Myocyte (in vitro differentiated cells): ENCODE data around the gene ABCA2. TPM values are rescaled to one million over a fixed set of nuclear protein-coding genes. Genes with fewer than 3 reads are reported as not detected.

ENCODE experiments used
- DNase-seq: peaks from one replicate; pipeline ENCODE4 v3.0.0-alpha.2; 2012; ENCODE audit warnings: low read depth
- total RNA-seq: library from RNA; depleted of rRNA; stranded (reverse); fragments of >200 nt; gene quantifications from 2 replicates; pipeline ENCODE4 v1.2.3, GENCODE V29; 2014

ABCA2 gene
- total RNA-seq, 1 donor from 2014 or later, result 21.1 TPM

DNA sequence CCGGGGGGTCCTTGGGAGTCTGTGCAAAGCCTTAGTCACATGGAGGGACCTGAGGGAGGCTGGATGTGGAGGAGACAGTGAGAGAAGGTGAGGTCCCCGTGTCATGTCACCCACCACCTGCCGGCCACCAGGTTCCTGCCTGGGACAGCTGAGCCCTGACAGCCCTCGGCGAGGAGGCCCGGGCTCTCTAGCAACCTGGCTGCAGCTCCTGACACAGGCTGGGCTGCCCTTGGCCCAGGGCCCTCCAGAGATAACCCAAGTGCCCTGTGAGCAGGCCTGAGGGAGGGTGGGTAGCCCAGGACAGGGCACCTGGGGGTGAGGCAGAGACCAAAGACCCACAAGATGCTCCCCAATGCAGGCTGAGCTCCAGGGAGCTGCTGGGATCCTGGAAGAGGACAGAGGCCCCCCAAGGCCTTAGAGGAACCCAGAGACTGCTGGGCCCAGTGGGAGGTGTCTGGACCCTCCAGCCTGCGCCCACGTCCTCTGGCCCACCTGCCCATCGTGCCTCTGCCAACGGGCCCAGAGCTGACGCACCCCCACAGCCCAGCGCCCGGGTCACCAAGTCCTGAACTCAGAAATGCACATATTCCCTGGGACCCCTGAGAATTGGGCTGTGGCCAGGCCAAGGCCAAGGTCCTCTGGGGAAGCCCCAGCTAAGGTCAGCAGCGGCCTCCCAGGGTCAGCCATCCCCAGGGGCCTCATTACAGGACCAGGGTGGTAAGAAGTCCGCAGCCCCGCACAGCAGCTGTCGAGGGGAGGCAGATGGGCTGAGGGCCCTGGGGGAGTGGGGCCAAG lies 59.5 kb downstream of the ABCA2 start:
- DNase-seq, result no peak

DNA sequence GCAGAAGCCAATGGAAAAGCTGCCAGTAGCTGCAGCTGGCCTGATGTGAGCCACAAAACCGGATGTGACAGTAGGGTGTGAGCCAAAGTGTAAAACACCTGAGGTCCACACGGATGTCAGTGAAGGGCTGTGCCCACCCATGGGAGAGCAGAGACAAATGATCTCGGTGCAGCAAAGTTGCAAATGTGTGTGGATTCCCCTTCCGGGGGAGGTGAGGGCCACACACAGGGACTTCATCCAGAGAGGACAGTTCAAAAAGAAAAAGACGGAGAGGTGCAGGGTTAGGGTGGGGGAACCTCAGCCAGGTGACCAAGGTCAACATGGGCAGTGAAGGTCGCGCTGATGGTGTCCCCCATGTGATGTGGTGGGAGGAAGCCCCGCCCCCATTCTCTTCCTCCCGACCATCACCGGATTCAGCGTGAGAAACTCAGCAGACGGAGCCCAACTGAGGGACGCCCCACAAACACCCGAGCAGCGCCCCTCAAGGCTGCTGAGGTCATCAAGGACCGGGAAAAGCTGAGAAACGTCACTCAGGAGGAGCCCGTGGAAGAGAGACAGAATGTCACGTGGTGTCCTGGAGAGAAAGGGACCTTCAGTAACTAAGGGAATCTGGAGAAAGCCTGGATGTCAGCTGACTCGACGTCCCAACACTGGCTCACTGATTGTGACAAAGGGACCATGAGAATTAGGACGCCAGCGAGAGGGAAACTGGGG lies 62.1 kb downstream of the ABCA2 start:
- DNase-seq, result no peak

DNA sequence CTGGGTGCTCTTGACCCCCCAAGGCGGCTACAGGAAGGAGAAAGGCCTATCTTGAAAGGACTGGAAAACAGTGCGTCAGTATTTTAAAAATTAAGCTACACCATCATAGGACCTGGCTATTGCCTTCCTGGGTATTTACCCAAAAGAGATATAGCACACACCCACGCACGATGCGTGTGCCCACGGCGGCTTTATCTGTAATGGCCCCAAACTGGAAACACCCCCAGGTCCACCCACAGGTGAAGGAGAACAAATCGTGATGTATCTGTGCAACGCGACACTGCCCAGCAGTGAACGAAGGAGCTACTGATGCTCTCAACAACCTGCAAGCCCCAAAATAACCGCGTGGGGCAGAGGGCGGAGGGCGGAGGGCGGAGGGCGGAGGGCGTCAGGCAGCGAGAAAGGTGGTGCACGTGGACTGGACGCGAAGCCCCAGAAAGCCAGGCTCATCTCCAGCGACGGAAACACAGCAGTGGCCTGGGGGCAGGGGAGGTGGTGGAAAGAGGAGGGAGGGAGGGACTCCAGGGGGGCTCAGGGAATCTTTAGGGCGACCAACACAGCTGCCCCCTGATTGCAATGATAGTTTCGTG lies 63.1 kb downstream of the ABCA2 start:
- DNase-seq, result no peak

DNA sequence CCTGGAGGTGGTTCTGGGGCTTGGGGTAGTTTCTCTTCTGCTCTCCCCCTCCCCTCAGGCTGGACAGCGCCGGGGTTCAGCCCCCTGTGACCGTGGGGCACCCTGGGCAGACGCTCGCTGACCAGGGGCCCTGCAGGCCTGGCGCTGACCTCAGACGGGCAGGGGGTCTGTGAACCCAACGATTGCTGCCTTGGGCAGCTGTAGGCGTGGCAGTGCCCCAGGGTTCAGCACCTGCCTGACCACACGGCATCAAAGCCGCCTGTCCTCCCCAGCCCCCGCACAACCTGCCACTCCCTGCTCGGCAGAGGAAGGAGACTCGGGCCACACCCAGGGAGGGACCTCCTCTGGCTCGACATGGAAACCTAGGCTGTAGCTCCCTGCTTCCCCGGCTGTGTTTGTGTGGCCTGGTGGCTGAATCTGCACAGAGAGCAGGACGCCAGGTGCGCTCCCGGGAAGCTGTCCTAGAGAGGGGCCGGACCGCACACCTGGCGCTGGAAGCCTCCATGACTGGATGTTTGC lies 63.8 kb downstream of the ABCA2 start:
- no peak for DNase-seq

DNA sequence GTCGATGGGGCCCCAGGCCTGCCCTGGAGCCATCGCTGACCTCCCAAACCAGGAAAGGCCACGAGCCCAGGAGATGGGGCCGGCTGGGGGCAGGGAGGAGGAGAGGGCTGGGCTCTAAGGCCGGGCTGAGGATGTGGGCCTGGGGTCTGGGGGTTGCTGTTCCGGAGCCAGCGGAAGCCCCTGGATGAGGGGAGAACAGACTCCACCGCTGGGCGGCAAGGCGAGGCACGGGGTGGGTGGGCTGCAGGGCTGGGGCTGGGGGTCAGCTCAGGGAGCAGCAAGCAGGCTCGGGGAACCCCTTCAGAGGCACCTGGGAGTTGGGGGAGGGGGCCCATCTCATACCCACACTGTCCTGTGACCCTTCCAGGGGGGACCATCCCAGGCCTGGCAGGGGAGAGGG lies 64.3 kb downstream of the ABCA2 start:
- DNase-seq, result no peak

DNA sequence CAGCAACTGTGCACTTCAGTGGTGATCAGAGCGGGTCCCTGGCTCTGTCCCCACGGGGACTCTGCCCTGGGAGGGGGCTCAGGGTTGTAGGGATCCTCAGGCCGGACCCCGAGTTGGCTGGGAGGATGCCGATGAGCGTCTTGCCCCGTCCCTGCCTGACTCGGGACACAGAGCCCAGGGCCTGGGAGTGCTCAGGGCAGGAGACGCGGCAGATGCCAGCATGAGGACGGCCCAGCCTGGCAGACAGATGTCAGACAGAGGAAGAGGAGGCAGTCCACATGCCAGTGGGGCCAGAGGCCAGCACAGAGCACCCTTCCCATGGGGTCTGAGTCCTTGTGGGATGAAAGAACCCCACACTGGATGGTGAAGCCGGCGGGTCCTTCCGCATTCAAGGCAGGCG lies 64.7 kb downstream of the ABCA2 start:
- DNase-seq, result no peak

DNA sequence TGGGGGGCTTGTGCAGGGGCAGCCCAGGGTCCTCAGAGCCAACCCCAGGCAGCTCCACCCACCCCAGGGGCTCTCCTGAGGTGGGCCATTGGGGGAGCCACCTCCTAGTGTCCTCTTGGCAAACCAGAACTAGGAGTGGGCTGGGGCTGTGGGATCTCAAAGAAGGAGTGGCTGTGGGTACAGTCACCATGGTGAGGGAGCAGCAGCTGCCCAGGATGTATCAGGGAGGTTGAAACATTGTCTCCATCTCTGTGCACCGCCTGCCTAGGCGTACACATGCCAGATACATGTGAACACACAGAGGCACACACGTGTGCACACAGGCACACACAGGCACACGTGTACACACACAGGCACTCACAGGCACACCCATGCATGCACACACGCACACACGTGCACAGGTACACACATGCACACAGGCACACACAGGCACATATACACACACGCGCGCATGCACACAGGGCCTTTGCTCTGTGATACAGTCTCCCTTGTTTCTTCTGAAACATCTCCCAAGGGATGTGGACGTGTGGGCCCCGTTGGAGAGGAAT lies 65.3 kb downstream of the ABCA2 start:
- DNase-seq, result peak; percentile 59

DNA sequence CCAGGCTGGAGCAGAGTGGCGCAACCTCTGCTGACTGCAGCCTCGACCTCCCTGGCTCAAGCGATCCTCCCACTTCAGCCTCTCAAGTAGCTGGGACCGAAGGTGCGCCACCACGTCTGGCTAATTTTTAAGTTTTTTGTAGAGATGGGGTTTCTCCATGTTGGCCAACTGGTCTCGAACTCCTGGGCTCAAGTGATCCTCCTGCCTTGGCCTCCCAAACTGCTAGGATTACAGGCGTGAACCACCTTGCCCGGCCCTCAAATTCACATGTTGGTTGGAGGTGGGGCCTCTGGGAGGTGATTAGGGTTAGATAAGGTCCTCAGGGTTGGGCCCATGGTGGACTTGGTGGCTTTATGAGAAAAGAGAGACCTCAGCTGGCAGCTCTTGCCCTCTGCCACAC lies 65.9 kb downstream of the ABCA2 start:
- no peak for DNase-seq

DNA sequence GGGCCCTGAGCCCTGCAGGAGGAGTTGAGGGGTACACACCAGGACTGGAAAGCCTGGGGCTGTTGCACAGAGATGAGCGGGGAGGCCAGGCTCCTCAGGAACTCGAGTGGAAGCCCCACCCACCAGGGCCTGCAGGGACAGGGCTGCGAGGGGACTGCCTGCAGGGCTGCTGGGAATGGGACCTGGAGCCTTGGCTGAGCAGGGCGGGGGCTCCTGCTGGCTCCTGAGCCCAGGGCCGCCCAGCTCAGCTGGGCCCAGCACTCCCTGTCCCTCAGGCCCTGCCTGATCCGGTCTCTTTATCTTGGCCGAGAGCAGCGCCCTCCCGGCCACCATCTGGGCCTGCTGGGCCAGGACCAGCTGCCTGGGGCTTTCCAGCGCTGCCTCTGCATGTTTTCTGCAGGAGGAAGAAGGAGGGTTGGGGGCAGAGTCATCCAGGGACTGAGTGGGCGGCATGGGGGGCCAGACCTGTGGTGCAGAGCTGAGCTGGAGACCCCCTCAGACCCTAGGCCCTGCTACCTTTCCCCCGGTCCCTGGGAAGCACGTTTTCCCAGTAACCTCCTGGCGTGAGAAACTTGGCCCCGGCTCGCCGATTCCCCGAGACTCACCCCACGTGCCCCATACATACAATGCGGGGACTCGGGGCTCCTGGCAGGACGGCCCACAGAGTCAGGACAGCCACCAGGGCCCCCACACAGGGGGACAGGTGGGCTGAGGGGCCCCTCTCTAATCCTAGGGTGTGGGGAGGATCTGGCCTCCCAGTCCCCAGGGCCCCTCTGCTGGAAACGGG lies 66.6 kb downstream of the ABCA2 start:
- DNase-seq, result no peak

DNA sequence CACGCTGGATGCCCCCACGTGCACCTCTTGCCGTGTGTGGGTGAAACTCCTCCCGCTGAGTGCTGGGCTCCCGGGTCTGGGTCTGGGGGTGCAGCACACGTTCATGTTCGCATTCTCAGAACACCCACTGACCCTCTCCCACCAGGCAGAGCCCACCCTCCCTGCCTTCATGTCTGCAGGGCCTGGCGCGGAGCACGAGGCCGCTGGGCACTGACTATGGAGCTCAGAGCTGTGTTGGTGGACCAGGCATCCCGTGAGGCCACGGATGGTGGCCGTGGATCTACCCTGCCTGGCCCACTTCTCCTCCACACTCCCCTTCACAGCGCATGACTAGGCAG lies 67.1 kb downstream of the ABCA2 start:
- DNase-seq, result no peak

DNA sequence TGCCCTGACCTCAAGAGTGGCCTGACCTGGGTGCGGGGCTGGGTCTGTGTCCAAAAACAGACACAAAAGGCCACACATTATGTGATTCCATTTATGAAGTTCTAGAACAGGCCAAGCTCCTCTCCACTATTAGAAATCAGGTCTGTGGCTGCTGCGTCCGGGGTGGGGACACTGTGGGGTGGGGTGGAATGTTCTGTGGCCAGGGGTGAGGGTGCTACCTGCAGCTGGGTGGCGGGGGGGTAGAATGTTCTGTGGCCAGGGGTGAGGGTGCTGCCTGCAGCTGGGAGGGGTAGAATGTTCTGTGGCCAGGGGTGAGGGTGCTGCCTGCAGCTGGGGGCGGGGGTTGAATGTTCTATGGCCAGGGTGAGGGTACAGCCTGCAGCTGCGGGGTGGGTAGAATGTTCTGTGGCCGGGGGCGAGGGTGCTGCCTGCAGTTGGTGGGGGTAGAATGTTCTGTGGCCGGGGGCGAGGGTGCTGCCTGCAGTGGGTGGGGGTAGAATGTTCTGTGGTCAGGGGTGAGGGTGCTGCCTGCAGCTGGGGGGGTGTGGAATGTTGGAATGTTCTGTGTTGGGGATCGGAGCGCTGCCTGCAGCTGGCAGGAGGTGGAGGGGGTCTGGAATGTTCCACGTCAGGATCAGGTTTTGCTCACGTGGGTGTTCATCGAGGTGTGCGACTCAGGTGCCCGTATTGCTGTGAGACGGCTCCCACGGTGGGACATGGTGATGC lies 67.7 kb downstream of the ABCA2 start:
- peak; percentile 39 for DNase-seq

DNA sequence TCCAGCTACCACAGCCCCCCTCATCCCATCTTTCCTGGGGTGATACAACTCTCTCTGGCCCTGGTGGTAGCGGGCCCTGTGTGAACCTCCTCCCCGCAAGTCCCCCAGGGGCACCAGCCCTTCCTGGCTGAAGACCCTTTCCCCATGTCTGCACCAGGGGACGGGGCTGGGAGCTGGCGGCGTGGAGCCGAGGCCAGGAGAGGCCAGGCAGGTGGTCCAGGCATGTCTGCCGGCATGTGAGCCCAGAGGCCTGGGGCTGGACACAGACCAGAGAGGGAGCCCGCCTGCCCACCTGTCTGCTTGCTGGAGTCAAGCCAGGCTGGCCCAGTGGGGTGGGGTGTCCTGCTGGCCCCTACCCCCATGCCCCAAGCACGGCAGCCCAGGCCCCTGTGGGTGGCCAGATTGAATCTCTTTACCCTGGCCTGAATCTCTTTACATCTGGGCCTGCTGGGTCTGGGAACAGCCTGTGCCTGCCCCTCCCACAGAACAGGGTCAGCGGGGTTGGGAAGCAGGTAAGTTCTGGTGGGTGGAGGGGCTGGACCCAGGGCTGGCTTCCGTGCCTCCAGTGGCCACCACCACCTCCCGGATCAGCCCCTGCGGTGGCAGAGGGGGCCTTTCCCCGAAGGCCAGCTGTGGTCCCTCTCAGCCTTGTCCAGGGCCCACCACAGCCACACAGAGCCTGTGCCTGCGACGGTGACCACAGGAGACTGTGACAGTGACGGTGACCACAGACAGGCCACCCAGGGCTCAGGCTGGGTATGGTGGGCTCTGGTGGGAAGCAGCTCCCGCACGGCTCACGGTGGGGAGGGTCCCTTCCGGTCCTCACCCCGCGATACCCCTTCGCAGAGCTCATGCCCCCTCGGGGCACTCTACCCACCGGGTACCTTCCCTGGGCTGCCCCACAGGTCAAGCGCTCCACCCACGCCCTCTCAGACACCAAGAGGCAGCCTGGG lies 68.9 kb downstream of the ABCA2 start:
- DNase-seq, result no peak

DNA sequence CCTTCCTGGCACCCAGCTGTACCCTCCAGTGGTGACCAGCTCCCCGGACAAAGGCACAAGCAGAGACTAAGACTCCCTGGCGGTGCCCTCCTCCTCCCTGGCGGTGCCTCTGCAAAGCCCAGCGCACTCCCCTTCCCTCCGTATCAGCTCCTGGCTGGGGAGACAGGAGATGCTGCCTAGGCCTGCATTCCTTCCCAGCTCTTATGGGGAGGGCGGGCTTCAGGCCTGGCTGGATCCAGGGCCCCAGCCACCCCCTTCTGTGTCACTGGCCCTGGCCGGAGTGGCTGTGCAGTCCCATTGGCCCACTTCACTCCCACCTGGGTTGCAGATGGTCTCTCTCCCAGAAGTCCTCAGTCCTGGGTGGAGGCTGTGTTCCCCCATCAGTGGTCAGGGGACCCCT lies 69.6 kb downstream of the ABCA2 start:
- DNase-seq, result no peak

DNA sequence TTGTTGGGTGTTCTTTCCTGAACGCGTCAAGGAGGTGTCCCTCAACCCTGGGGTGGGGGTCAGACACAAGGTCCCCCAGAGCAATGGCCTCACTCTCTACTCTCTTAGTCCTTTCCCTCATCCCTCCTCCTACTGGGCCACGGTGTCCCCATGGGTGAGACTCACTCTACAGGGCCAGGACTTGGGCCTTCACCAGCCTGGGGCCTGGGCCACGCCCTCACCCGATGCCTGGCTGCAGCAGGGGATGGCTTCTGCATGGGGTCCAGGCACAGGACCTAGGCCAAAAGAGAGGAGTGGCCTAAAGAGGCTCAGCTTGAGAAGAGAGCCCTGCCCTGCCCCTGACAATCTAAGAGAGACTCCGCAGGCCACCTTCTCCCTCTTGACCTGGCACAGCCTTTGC lies 70.1 kb downstream of the ABCA2 start:
- DNase-seq, result no peak

DNA sequence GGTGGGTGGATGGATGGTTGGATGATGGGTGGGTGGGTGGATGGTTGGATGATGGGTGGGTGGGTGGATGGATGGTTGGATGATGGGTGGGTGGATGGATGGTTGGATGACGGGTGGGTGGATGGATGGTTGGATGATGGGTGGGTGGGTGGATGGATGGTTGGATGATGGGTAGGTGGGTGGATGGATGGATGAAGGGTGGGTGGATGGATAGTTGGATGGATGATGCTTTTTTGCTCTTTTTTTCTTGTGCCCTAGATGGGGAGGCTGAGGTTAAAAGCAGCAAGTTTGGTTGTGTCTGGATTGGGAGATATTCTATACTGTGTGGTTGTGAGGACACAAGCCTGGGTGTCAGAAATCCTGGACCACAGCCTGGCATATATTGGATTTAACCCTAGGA lies 70.6 kb downstream of the ABCA2 start:
- DNase-seq, result no peak
